ENCODE measurements around the gene TMEM52B.

GRCh38 chr12:10214136-10214894 is 35.5 kb downstream of the TMEM52B start:
- no peak for TF ChIP-seq SP2 (tag by site-specific recombination; IDR thresholded peaks at IDR 0.05)
- no peak for TF ChIP-seq CTCF (tag by site-specific recombination; IDR thresholded peaks at IDR 0.05)
- TF ChIP-seq TCF7L2 (IDR thresholded peaks at IDR 0.05; ENCODE audit: borderline replicate concordance, low read depth, low read length), result no peak
- peak; percentile 60; the same call in 1 of the 2 replicates for TF ChIP-seq ZBTB48 (tag by site-specific recombination; IDR thresholded peaks at IDR 0.05)

All from HEK293 (cell line).